Measurements from ENCODE around the gene NBEAL1. TPM values are rescaled to one million over a fixed set of nuclear protein-coding genes. Genes with fewer than 3 reads are reported as not detected.
"Not testable (repeated sequence)": the region's sequence is repeated elsewhere in the genome, so short reads cannot be mapped to it uniquely, and the experiment has no call there.

The NBEAL1 gene
- total RNA-seq: 10 to 100 TPM; 20.5 to 24.1 (median 23.1) TPM

- intact Hi-C loops (cut with DNase I): no loop called here
- Histone ChIP-seq H3K4me1 (peaks cover 3 to 51% (median 44%) of the 10 kb centered on the region in 4 donors), H3K36me3 (no peaks in the 10 kb centered on the region), H3K4me3 (peak within 1 kb of the TSS; percentile 78 to 91 (median 83)), H3K9me3 (no peaks in the 10 kb centered on the region), H3K27ac (replicated peaks in 1 of 4) (peak within 1 kb of the TSS; percentile 91 to 96 (median 94)), H3K27me3 (no peaks in the 10 kb centered on the region)
- 0% methylated on average over 11 of the region's 59 CpGs for WGBS
- no peak for TF ChIP-seq CTCF (IDR thresholded peaks at IDR 0.05)
- peak; percentile 94 to 98 for TF ChIP-seq POLR2AphosphoS5 (IDR thresholded peaks at IDR 0.05)
- peak; percentile 69 for TF ChIP-seq POLR2A (IDR thresholded peaks at IDR 0.05; ENCODE audit: low read depth)
- TF ChIP-seq EP300 (IDR thresholded peaks at IDR 0.05): peak; percentile 40
- peak; percentile 99 for DNase-seq (ENCODE audit: extremely low spot score)
Measured at GRCh38 chr2:203014456-203015199, at the start of gene NBEAL1. TSS of gene NBEAL1 (plus strand) at chr2:203014875. CDS start at chr2:203016385, 1,510 bp downstream.

- DNase-seq (ENCODE audit: extremely low spot score): no peak
- Histone ChIP-seq H3K4me3 (no peak overlapping the region), H3K36me3 (peaks cover 0 to 26% (median 3%) of the 10 kb centered on the region in 4 donors), H3K27ac (replicated peaks in 1 of 4) (no peak overlapping the region), H3K9me3 (no peaks in the 10 kb centered on the region), H3K4me1 (no peaks in the 10 kb centered on the region), H3K27me3 (no peaks in the 10 kb centered on the region)
- intact Hi-C loops (cut with DNase I): no loop called here
- no peak for TF ChIP-seq POLR2AphosphoS5 (IDR thresholded peaks at IDR 0.05)
- no peak for TF ChIP-seq CTCF (IDR thresholded peaks at IDR 0.05)
- TF ChIP-seq EP300 (IDR thresholded peaks at IDR 0.05): no peak
- TF ChIP-seq POLR2A (IDR thresholded peaks at IDR 0.05; ENCODE audit: low read depth): no peak
- 64% methylated on average over 5 of the region's 5 CpGs for WGBS
Measured at GRCh38 chr2:202965810-202966460, 48.7 kb upstream of the NBEAL1 start.

- DNase-seq (ENCODE audit: extremely low spot score); H3K9me3 ChIP-seq; H3K4me3 ChIP-seq; H3K4me1 ChIP-seq; H3K27me3 ChIP-seq; intact Hi-C loops (cut with DNase I); H3K27ac ChIP-seq (replicated peaks in 1 of 4): not testable (repeated sequence)
- 47% methylated on average over 2 of the region's 2 CpGs for WGBS
- H3K36me3 ChIP-seq: peaks cover 4 to 37% (median 12%) of the 10 kb centered on the region in 4 donors
Measured at GRCh38 chr2:202969404-202969803, 45.3 kb upstream of the NBEAL1 start.

- H3K27me3 ChIP-seq: no peaks in the 10 kb centered on the region
- no peaks in the 10 kb centered on the region for H3K9me3 ChIP-seq
- intact Hi-C loops (cut with DNase I): no loop called here
- no peak for DNase-seq (ENCODE audit: extremely low spot score)
- no peak overlapping the region for H3K4me3 ChIP-seq
- TF ChIP-seq POLR2AphosphoS5 (IDR thresholded peaks at IDR 0.05): no peak
- TF ChIP-seq POLR2A (IDR thresholded peaks at IDR 0.05; ENCODE audit: low read depth): no peak
- TF ChIP-seq CTCF (IDR thresholded peaks at IDR 0.05): no peak
- TF ChIP-seq EP300 (IDR thresholded peaks at IDR 0.05): no peak
- WGBS: 93% methylated on average over 3 of the region's 3 CpGs
- peaks cover 8 to 88% (median 26%) of the 10 kb centered on the region in 4 donors for H3K36me3 ChIP-seq
- no peak overlapping the region for H3K27ac ChIP-seq (replicated peaks in 1 of 4)
- no peaks in the 10 kb centered on the region for H3K4me1 ChIP-seq
Measured at GRCh38 chr2:202976809-202977208, 37.9 kb upstream of the NBEAL1 start.

- Histone ChIP-seq H3K4me3 (no peak overlapping the region), H3K27ac (replicated peaks in 1 of 4) (no peak overlapping the region), H3K9me3 (no peaks in the 10 kb centered on the region), H3K4me1 (no peaks in the 10 kb centered on the region), H3K27me3 (no peaks in the 10 kb centered on the region), H3K36me3 (peaks cover 0 to 58% (median 14%) of the 10 kb centered on the region in 4 donors)
- no peak for DNase-seq (ENCODE audit: extremely low spot score)
- intact Hi-C loops (cut with DNase I): no loop called here
- WGBS: 92% methylated on average over 3 of the region's 3 CpGs
- TF ChIP-seq EP300 (IDR thresholded peaks at IDR 0.05): no peak
- no peak for TF ChIP-seq CTCF (IDR thresholded peaks at IDR 0.05)
- TF ChIP-seq POLR2A (IDR thresholded peaks at IDR 0.05; ENCODE audit: low read depth): no peak
Measured at GRCh38 chr2:202982779-202983491, 31.7 kb upstream of the NBEAL1 start.
